HL-60 (cell line): ENCODE data around the gene DGKI.

ENCODE experiments used
- DNase-seq, 2 experiments: peaks; one replicate each; pipeline ENCODE4 v3.0.0-alpha.2; 2010 to 2020; ENCODE audit warnings: low read depth in 1 of 2, low spot score in 1 of 2
- H3K27ac ChIP-seq: fragments of 250-450 bp; sonication (Bioruptor Pico); replicated peaks from 2 replicates; pipeline ENCODE4 v1.5.1; 2020; ENCODE audit warnings: mild to moderate bottlenecking, moderate library complexity
- H3K27me3 ChIP-seq: fragments of 250-450 bp; sonication (Bioruptor Pico); 2 replicates; pipeline ENCODE4 v1.5.1; 2021; ENCODE audit warnings: mild to moderate bottlenecking, moderate library complexity; ENCODE audit not compliant: insufficient read depth, poor library complexity, severe bottlenecking
- H3K4me3 ChIP-seq: replicated peaks from 2 replicates; pipeline ENCODE4 v1.5.1; 2011; ENCODE audit warnings: mild to moderate bottlenecking, control low read depth, low read length; ENCODE audit not compliant: insufficient read depth
- GABPA ChIP-seq: IDR thresholded peaks from 2 replicates; pipeline ENCODE4 v1.6.1; 2012; ENCODE audit warnings: low read depth
- POLR2AphosphoS5 ChIP-seq: IDR thresholded peaks from 2 replicates; pipeline ENCODE4 v1.6.1; 2012; ENCODE audit warnings: low read depth
- REST ChIP-seq: IDR thresholded peaks from 2 replicates; pipeline ENCODE4 v1.6.1; 2012; ENCODE audit warnings: low read depth; ENCODE audit not compliant: insufficient replicate concordance
- SPI1 ChIP-seq: IDR thresholded peaks from 2 replicates; pipeline ENCODE4 v1.6.1; 2012; ENCODE audit warnings: low read depth, mild to moderate bottlenecking, borderline replicate concordance
- TF ChIP-seq, protein P1 (sequence below): IDR thresholded peaks from one replicate; pipeline ENCODE4 v1.5.1; 2011; ENCODE audit warnings: low read length, control low read depth, inconsistent platforms; ENCODE audit not compliant: insufficient read depth

DGKI gene

GRCh38 chr7:137877027-137877675 lies 30.4 kb upstream of the DGKI start:
- Histone ChIP-seq H3K27ac (no peak overlapping the region), H3K27me3 (no peaks in the 10 kb centered on the region), H3K4me3 (no peak overlapping the region)
- TF ChIP-seq GABPA, result no peak
- no peak for DNase-seq

- TF ChIP-seq SPI1 (no peak), REST (no peak), GABPA (no peak), POLR2AphosphoS5 (no peak)
- TF ChIP-seq, protein P1, sequence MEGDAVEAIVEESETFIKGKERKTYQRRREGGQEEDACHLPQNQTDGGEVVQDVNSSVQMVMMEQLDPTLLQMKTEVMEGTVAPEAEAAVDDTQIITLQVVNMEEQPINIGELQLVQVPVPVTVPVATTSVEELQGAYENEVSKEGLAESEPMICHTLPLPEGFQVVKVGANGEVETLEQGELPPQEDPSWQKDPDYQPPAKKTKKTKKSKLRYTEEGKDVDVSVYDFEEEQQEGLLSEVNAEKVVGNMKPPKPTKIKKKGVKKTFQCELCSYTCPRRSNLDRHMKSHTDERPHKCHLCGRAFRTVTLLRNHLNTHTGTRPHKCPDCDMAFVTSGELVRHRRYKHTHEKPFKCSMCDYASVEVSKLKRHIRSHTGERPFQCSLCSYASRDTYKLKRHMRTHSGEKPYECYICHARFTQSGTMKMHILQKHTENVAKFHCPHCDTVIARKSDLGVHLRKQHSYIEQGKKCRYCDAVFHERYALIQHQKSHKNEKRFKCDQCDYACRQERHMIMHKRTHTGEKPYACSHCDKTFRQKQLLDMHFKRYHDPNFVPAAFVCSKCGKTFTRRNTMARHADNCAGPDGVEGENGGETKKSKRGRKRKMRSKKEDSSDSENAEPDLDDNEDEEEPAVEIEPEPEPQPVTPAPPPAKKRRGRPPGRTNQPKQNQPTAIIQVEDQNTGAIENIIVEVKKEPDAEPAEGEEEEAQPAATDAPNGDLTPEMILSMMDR, result no peak
- H3K4me3 ChIP-seq, result no peak overlapping the region
- DNase-seq, result no peak
- H3K27me3 ChIP-seq, result no peaks in the 10 kb centered on the region
- no peak overlapping the region for H3K27ac ChIP-seq
Observed at GRCh38 chr7:137875746-137876145, 29.0 kb upstream of the DGKI start.

GRCh38 chr7:137873979-137874777 lies 27.4 kb upstream of the DGKI start:
- TF ChIP-seq POLR2AphosphoS5 (no peak), REST (no peak), GABPA (no peak), SPI1 (no peak)
- TF ChIP-seq, protein P1, result no peak
- Histone ChIP-seq H3K27ac (no peak overlapping the region), H3K27me3 (no peaks in the 10 kb centered on the region), H3K4me3 (no peak overlapping the region)
- no peak for DNase-seq

GRCh38 chr7:137873524-137873923 lies 26.8 kb upstream of the DGKI start:
- Histone ChIP-seq H3K27ac (no peak overlapping the region), H3K27me3 (no peaks in the 10 kb centered on the region), H3K4me3 (no peak overlapping the region)
- TF ChIP-seq SPI1, result no peak
- no peak for DNase-seq
